ENCODE measurements around the gene GPHB5. TPM values are rescaled to one million over a fixed set of nuclear protein-coding genes. Genes with fewer than 3 reads are reported as not detected.

GPHB5 gene
- not detected in 2 replicates for total RNA-seq (2014; rRNA removed)
- Bru-seq, nascent RNA, result percentile 22 among the genes with signal in this experiment
- percentile 40 among the genes with signal in this experiment for BruChase-seq, experiment 1, labeled RNA remaining after a 6-hour chase
- BruChase-seq, experiment 2, labeled RNA remaining after a 2-hour chase, result percentile 40 among the genes with signal in this experiment
- long read RNA-seq, result 0 reads

DNA sequence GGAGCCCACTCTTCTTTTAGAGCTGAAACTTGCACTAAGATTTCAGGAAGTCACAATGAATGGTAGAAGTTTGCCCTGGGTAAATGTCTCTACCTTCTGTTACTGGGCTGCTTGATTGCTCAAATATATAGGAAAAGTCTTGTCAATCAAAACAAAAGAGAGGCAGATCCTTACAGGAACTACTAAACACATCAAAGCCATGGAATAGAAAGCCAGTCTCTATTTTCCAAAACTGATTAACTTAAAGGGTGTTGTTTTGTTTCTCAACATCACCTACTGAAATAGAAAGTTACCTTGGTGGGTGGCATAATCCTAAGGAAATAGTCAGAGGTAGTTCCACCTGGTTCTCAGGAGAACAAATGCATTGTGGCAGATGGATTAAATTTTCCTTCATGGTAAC lies at the start of gene GPHB5:
TSS of gene GPHB5 (minus strand) at position 101 of the 400 bp plus-strand sequence. CDS start 1,086 bp downstream, outside the sequence.
- H3K27me3 ChIP-seq (ENCODE audit: low read length), result peaks cover 69% of the 10 kb centered on the region

DNA sequence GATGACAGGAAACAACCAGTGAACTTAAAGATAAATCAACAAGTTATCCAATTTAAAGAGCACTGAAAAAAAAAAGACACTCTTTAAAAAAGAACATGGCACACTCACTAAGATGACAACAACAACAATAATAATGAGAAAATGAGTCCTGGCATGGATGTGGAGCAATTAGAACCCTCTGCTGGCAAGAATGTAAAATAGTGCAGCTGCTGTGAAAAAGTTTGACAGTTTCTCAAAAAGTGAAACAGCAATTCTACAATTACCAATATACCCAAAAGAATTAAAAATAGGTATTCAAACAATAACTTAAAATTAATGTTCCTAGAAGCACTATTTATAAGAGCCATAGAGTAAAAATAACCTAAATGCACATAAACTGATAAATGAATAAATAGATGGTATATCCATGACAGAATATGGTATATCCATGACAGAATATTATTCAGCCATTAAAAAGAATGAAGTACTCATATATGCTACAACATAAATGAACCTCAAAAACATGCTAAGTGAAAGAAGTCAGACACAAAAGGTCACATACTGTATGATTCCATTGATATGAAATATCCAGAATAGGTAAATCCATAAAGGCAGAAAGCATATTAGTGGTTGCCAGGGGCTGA lies 49.1 kb upstream of the GPHB5 start:
- Histone ChIP-seq H3F3A (ENCODE audit: low read length, unreplicated experiment) (no peaks in the 10 kb centered on the region), H3K27me3 (ENCODE audit: low read length) (no peaks in the 10 kb centered on the region), H3K36me3 (ENCODE audit: low read depth, low read length) (no peaks in the 10 kb centered on the region), H3K4me3 (ENCODE audit: low read length) (no peak overlapping the region), H3K9ac (ENCODE audit: low read length) (no peak overlapping the region), H3K9me3 (ENCODE audit: low read length) (no peaks in the 10 kb centered on the region), H3K79me2 (ENCODE audit: low read length) (no peaks in the 10 kb centered on the region), H3K4me1 (ENCODE audit: insufficient read depth, low read length) (no peaks in the 10 kb centered on the region), H4K20me1 (ENCODE audit: low read length) (no peaks in the 10 kb centered on the region), H3K9me2 (replicated peaks; ENCODE audit: low read length) (no peaks in the 10 kb centered on the region), H2AFZ (ENCODE audit: low read length) (no peak overlapping the region), H3K4me2 (ENCODE audit: low read length) (no peak overlapping the region), H3K27ac (ENCODE audit: low read length) (no peak overlapping the region)
- no TSS peak for BruUV-seq (replicated peaks)
- intact Hi-C loops (cut with micrococcal nuclease), result no loop called here
- no peak for ATAC-seq
- TF ChIP-seq EZH2 (IDR thresholded peaks at IDR 0.05; ENCODE audit: low read length, unreplicated experiment), result no peak
- TF ChIP-seq, protein P1, sequence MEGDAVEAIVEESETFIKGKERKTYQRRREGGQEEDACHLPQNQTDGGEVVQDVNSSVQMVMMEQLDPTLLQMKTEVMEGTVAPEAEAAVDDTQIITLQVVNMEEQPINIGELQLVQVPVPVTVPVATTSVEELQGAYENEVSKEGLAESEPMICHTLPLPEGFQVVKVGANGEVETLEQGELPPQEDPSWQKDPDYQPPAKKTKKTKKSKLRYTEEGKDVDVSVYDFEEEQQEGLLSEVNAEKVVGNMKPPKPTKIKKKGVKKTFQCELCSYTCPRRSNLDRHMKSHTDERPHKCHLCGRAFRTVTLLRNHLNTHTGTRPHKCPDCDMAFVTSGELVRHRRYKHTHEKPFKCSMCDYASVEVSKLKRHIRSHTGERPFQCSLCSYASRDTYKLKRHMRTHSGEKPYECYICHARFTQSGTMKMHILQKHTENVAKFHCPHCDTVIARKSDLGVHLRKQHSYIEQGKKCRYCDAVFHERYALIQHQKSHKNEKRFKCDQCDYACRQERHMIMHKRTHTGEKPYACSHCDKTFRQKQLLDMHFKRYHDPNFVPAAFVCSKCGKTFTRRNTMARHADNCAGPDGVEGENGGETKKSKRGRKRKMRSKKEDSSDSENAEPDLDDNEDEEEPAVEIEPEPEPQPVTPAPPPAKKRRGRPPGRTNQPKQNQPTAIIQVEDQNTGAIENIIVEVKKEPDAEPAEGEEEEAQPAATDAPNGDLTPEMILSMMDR (conservative IDR thresholded peaks at IDR 0.05; ENCODE audit: low read depth, low read length), result peak; percentile 34; the same call in 1 of the 2 replicates
- no peak for TF ChIP-seq EZH2phosphoT487 (IDR thresholded peaks at IDR 0.05; ENCODE audit: borderline replicate concordance, low read length)
- ChIA-PET CTCF (no interaction called here), POLR2A (ENCODE audit: unreplicated experiment) (no interaction called here)
- DNase-seq, result no peak

More for the DNA sequence above, at the start of gene GPHB5:
- TF ChIP-seq EZH2 (IDR thresholded peaks at IDR 0.05; ENCODE audit: low read length, unreplicated experiment), result no peak
- TF ChIP-seq, protein P1 (conservative IDR thresholded peaks at IDR 0.05; ENCODE audit: low read depth, low read length), result no peak
- TF ChIP-seq EZH2phosphoT487 (IDR thresholded peaks at IDR 0.05; ENCODE audit: borderline replicate concordance, low read length), result no peak
- Histone ChIP-seq H3K9me3 (ENCODE audit: low read length) (no peaks in the 10 kb centered on the region), H3K4me1 (ENCODE audit: insufficient read depth, low read length) (no peaks in the 10 kb centered on the region), H2AFZ (ENCODE audit: low read length) (no peak within 1 kb of the TSS), H3K4me2 (ENCODE audit: low read length) (no peak within 1 kb of the TSS), H3K4me3 (ENCODE audit: low read length) (no peak within 1 kb of the TSS), H4K20me1 (ENCODE audit: low read length) (no peaks in the 10 kb centered on the region), H3K79me2 (ENCODE audit: low read length) (no peaks in the 10 kb centered on the region), H3F3A (ENCODE audit: low read length, unreplicated experiment) (no peaks in the 10 kb centered on the region), H3K9ac (ENCODE audit: low read length) (no peak within 1 kb of the TSS), H3K36me3 (ENCODE audit: low read depth, low read length) (no peaks in the 10 kb centered on the region), H3K9me2 (replicated peaks; ENCODE audit: low read length) (no peaks in the 10 kb centered on the region), H3K27ac (ENCODE audit: low read length) (no peak within 1 kb of the TSS)
- DNase-seq, result no peak
- intact Hi-C loops (cut with micrococcal nuclease), result no loop called here
- BruUV-seq (replicated peaks), result no TSS peak
- CTCF ChIA-PET, result no interaction called here
- POLR2A ChIA-PET (ENCODE audit: unreplicated experiment), result no interaction called here
- ATAC-seq, result no peak

GRCh38 chr14:63362389-63362819 lies 43.7 kb upstream of the GPHB5 start:
- H2AFZ ChIP-seq (ENCODE audit: low read length), result no peak overlapping the region
- peaks cover 15% of the 10 kb centered on the region for H3K27me3 ChIP-seq (ENCODE audit: low read length)
- no peak for DNase-seq
- 0 out of 2 replicates have a peak, but pooled peaks cover 4% of the 10 kb centered on the region for H3K4me1 ChIP-seq (ENCODE audit: insufficient read depth, low read length)
- no peak overlapping the region for H3K9ac ChIP-seq (ENCODE audit: low read length)
- no peaks in the 10 kb centered on the region for H4K20me1 ChIP-seq (ENCODE audit: low read length)
- no peaks in the 10 kb centered on the region for H3K36me3 ChIP-seq (ENCODE audit: low read depth, low read length)
- ChIA-PET POLR2A (ENCODE audit: unreplicated experiment) (no interaction called here), CTCF (no interaction called here)
- H3K9me2 ChIP-seq (replicated peaks; ENCODE audit: low read length), result no peaks in the 10 kb centered on the region
- H3K79me2 ChIP-seq (ENCODE audit: low read length), result no peaks in the 10 kb centered on the region
- BruUV-seq (replicated peaks), result no TSS peak
- ATAC-seq, result no peak
- no peaks in the 10 kb centered on the region for H3K9me3 ChIP-seq (ENCODE audit: low read length)
- H3K27ac ChIP-seq (ENCODE audit: low read length), result no peak overlapping the region
- H3K4me2 ChIP-seq (ENCODE audit: low read length), result no peak overlapping the region
- no peaks in the 10 kb centered on the region for H3F3A ChIP-seq (ENCODE audit: low read length, unreplicated experiment)
- TF ChIP-seq EZH2phosphoT487 (IDR thresholded peaks at IDR 0.05; ENCODE audit: borderline replicate concordance, low read length) (no peak), EZH2 (IDR thresholded peaks at IDR 0.05; ENCODE audit: low read length, unreplicated experiment) (no peak)
- TF ChIP-seq, protein P1 (conservative IDR thresholded peaks at IDR 0.05; ENCODE audit: low read depth, low read length), result no peak
- intact Hi-C loops (cut with micrococcal nuclease), result loop anchor here (5.0 kb wide), 1 partner anchor 1200 kb away; no protein-coding TSS in a partner anchor
- no peak overlapping the region for H3K4me3 ChIP-seq (ENCODE audit: low read length)

Data from PC-3 (cell line).